Chondrocyte (in vitro differentiated cells): Measurements from ENCODE around the gene PTPRK. TPM values are rescaled to one million over a fixed set of nuclear protein-coding genes. Genes with fewer than 3 reads are reported as not detected.

ENCODE experiments used
- DNase-seq: peaks from one replicate; pipeline ENCODE4 v3.0.0; 2021; ENCODE audit warnings: mixed read lengths, low spot score
- H3K27ac Mint-ChIP-seq: one replicate; pipeline ENCODE4 v1.8.0; 2021; ENCODE audit warnings: mild to moderate bottlenecking, moderate library complexity, mixed read lengths; ENCODE audit not compliant: unreplicated experiment
- H3K27me3 Mint-ChIP-seq: 2 replicates; pipeline ENCODE4 v1.8.0; 2021; ENCODE audit warnings: low read depth, mixed read lengths
- H3K36me3 Mint-ChIP-seq: 2 replicates; pipeline ENCODE4 v1.8.0; 2021; ENCODE audit warnings: low read depth, mixed read lengths
- H3K4me1 Mint-ChIP-seq: 2 replicates; pipeline ENCODE4 v1.8.0; 2021; ENCODE audit warnings: low read depth, mild to moderate bottlenecking, mixed read lengths
- H3K4me3 Mint-ChIP-seq: one replicate; pipeline ENCODE4 v1.8.0; 2021; ENCODE audit warnings: mild to moderate bottlenecking, moderate library complexity, mixed read lengths; ENCODE audit not compliant: unreplicated experiment
- H3K9me3 Mint-ChIP-seq: 2 replicates; pipeline ENCODE4 v1.8.0; 2021; ENCODE audit warnings: low read depth, mixed read lengths
- CTCF ChIP-seq: fragments of 200-600 bp; sonication (generic); IDR thresholded peaks from 2 replicates; pipeline ENCODE4 v1.5.0; 2021; ENCODE audit warnings: antibody characterized with exemption, mild to moderate bottlenecking, moderate library complexity
- total RNA-seq: library from RNA; stranded (reverse); gene quantifications from 3 replicates; pipeline ENCODE4 v1.2.1, GENCODE V29; 2021

PTPRK gene
- total RNA-seq, 1 donor from 2014 or later: 63.3 TPM

- peaks cover 6% of the 10 kb centered on the region for H3K4me1 Mint-ChIP-seq
- peaks cover 5% of the 10 kb centered on the region for H3K9me3 Mint-ChIP-seq
- H3K4me3 Mint-ChIP-seq: no peak overlapping the region
- H3K36me3 Mint-ChIP-seq: peaks cover 27% of the 10 kb centered on the region
- no peak overlapping the region for H3K27ac Mint-ChIP-seq
- no peak for DNase-seq
- no peaks in the 10 kb centered on the region for H3K27me3 Mint-ChIP-seq
- TF ChIP-seq CTCF: no peak
Observed at GRCh38 chr6:127969701-127970100, 550.7 kb downstream of the PTPRK start.

GRCh38 chr6:127968394-127968793 lies 552.0 kb downstream of the PTPRK start:
- no peaks in the 10 kb centered on the region for H3K27me3 Mint-ChIP-seq
- H3K9me3 Mint-ChIP-seq: peaks cover 5% of the 10 kb centered on the region
- H3K36me3 Mint-ChIP-seq: peaks cover 19% of the 10 kb centered on the region
- H3K4me3 Mint-ChIP-seq: no peak overlapping the region
- H3K27ac Mint-ChIP-seq: no peak overlapping the region
- peak; percentile 64 for TF ChIP-seq CTCF
- H3K4me1 Mint-ChIP-seq: peaks cover 6% of the 10 kb centered on the region
- DNase-seq: no peak

- no peak for DNase-seq
- no peak overlapping the region for H3K27ac Mint-ChIP-seq
- peaks cover 5% of the 10 kb centered on the region for H3K9me3 Mint-ChIP-seq
- peaks cover 6% of the 10 kb centered on the region for H3K4me1 Mint-ChIP-seq
- H3K36me3 Mint-ChIP-seq: peaks cover 16% of the 10 kb centered on the region
- no peaks in the 10 kb centered on the region for H3K27me3 Mint-ChIP-seq
- no peak overlapping the region for H3K4me3 Mint-ChIP-seq
- TF ChIP-seq CTCF: no peak
Observed at GRCh38 chr6:127967708-127968107, 552.7 kb downstream of the PTPRK start.

- Mint-ChIP-seq H3K27ac (no peak overlapping the region), H3K27me3 (no peaks in the 10 kb centered on the region), H3K4me3 (no peak overlapping the region), H3K36me3 (peaks cover 10% of the 10 kb centered on the region), H3K4me1 (no peaks in the 10 kb centered on the region), H3K9me3 (peaks cover 5% of the 10 kb centered on the region)
- DNase-seq: no peak
- TF ChIP-seq CTCF: no peak
Observed at GRCh38 chr6:127966616-127967015, 553.8 kb downstream of the PTPRK start.

- no peak for TF ChIP-seq CTCF
- no peak overlapping the region for H3K4me3 Mint-ChIP-seq
- H3K27me3 Mint-ChIP-seq: no peaks in the 10 kb centered on the region
- peaks cover 14% of the 10 kb centered on the region for H3K9me3 Mint-ChIP-seq
- DNase-seq: no peak
- no peaks in the 10 kb centered on the region for H3K4me1 Mint-ChIP-seq
- H3K36me3 Mint-ChIP-seq: peaks cover 7% of the 10 kb centered on the region
- H3K27ac Mint-ChIP-seq: no peak overlapping the region
Observed at GRCh38 chr6:127963495-127963894, 556.9 kb downstream of the PTPRK start.
